PC-3 (cell line): ENCODE measurements around the gene RNF114. TPM values are rescaled to one million over a fixed set of nuclear protein-coding genes. Genes with fewer than 3 reads are reported as not detected.
A peak's percentile ranks its signal among the peaks of the same experiment; 100 is the strongest.

ENCODE experiments used
- ATAC-seq: fragments of 200-7000 bp; cut with Tn5 transposase; 2 replicates; pipeline ENCODE4 v1.9.1; 2020; ENCODE audit warnings: mild to moderate bottlenecking, moderate library complexity
- BruUV-seq: library from RNA; stranded (reverse); fragments of 400-500 nt; replicated peaks from 2 replicates; lab custom pipeline; 2021; lab: Mats Ljungman, UMichigan
- CTCF ChIA-PET: fragments of 300-600 bp; sonication (Branson Sonifier 250); formaldehyde crosslinking; loops from one replicate; lab custom pipeline; 2022; ENCODE audit warnings: antibody characterized with exemption; lab: Charles Lee
- POLR2A ChIA-PET: fragments of 300-600 bp; sonication (Branson Sonifier 250); formaldehyde crosslinking; loops from one replicate; lab custom pipeline; 2022; ENCODE audit warnings: antibody characterized with exemption; ENCODE audit not compliant: unreplicated experiment; lab: Charles Lee
- DNase-seq: peaks from one replicate; pipeline ENCODE4 v3.0.0-alpha.2; 2015
- H2AFZ ChIP-seq: fragments of 300-600 bp; sonication (generic); 2 replicates; pipeline ENCODE4 v1.6.0; 2016; ENCODE audit warnings: antibody characterized with exemption, low read length
- H3F3A ChIP-seq: fragments of 300-600 bp; sonication (generic); one replicate; pipeline ENCODE4 v1.6.0; 2017; ENCODE audit warnings: antibody characterized with exemption, low read length, control low read depth, mild to moderate bottlenecking; ENCODE audit not compliant: unreplicated experiment
- H3K27ac ChIP-seq: fragments of 300-600 bp; sonication (generic); 2 replicates; pipeline ENCODE4 v1.5.1; 2016; ENCODE audit warnings: mild to moderate bottlenecking, low read length
- H3K27me3 ChIP-seq: fragments of 300-600 bp; sonication (generic); 2 replicates; pipeline ENCODE4 v1.6.1; 2016; ENCODE audit warnings: low read length, mixed read lengths
- H3K36me3 ChIP-seq: fragments of 300-600 bp; sonication (generic); 2 replicates; pipeline ENCODE4 v1.6.1; 2016; ENCODE audit warnings: low read depth, mixed run types, low read length, mixed read lengths
- H3K4me1 ChIP-seq: fragments of 300-600 bp; sonication (generic); 2 replicates; pipeline ENCODE4 v1.5.1; 2016; ENCODE audit warnings: low read length; ENCODE audit not compliant: insufficient read depth
- H3K4me2 ChIP-seq: fragments of 300-600 bp; sonication (generic); 2 replicates; pipeline ENCODE4 v1.6.0; 2016; ENCODE audit warnings: low read length
- H3K4me3 ChIP-seq: fragments of 300-600 bp; sonication (generic); 2 replicates; pipeline ENCODE4 v1.5.1; 2016; ENCODE audit warnings: mild to moderate bottlenecking, low read length, mixed read lengths
- H3K79me2 ChIP-seq: fragments of 300-600 bp; sonication (generic); 2 replicates; pipeline ENCODE4 v1.6.1; 2017; ENCODE audit warnings: low read length, mixed read lengths
- H3K9ac ChIP-seq: fragments of 300-600 bp; sonication (generic); 2 replicates; pipeline ENCODE4 v1.6.0; 2016; ENCODE audit warnings: mild to moderate bottlenecking, low read length
- H3K9me2 ChIP-seq: fragments of 300-600 bp; sonication (generic); replicated peaks from 2 replicates; pipeline ENCODE4 v1.6.1; 2016; ENCODE audit warnings: mixed run types, low read length, mixed read lengths
- H3K9me3 ChIP-seq: fragments of 300-600 bp; sonication (generic); 2 replicates; pipeline ENCODE4 v1.6.1; 2016; ENCODE audit warnings: low read length, mixed read lengths
- H4K20me1 ChIP-seq: fragments of 300-600 bp; sonication (generic); 2 replicates; pipeline ENCODE4 v1.6.1; 2016; ENCODE audit warnings: low read length, mixed read lengths
- EZH2 ChIP-seq: fragments of 300-600 bp; sonication (generic); IDR thresholded peaks from one replicate; pipeline ENCODE4 v1.6.1; 2017; ENCODE audit warnings: antibody characterized with exemption, mild to moderate bottlenecking, low read length; ENCODE audit not compliant: unreplicated experiment
- EZH2phosphoT487 ChIP-seq: fragments of 300-600 bp; sonication (generic); IDR thresholded peaks from 2 replicates; pipeline ENCODE4 v1.6.1; 2018; ENCODE audit warnings: mild to moderate bottlenecking, antibody characterized with exemption, low read length, borderline replicate concordance
- intact Hi-C: fragments of 100-400 bp; cut with micrococcal nuclease; formaldehyde crosslinking; loops from 2 replicates; pipeline ENCODE4 v1.9.0; 2023
- total RNA-seq: library from RNA; depleted of rRNA; stranded (reverse); fragments of >200 nt; gene quantifications from 2 replicates; pipeline ENCODE4 v1.2.3, GENCODE V29; 2014
- TF ChIP-seq, protein P1 (sequence below): fragments of 300-600 bp; sonication (generic); conservative IDR thresholded peaks from 2 replicates; pipeline ENCODE4 v1.5.1; 2017; ENCODE audit warnings: antibody characterized with exemption, low read depth, mild to moderate bottlenecking, low read length

Gene RNF114
- total RNA-seq, 1 experiment from 2014 or later: 133 TPM

GRCh38 chr20:49916146-49917002, 19.8 kb upstream of the RNF114 start:
- POLR2A ChIA-PET: interaction anchor here (0.6 to 1.3 kb wide), 6 partner anchors 16 to 856 kb away, joined by 3 to 25 read pairs (median 4); no protein-coding TSS in a partner anchor
- CTCF ChIA-PET: interaction anchor here (0.6 to 1.5 kb wide), 5 partner anchors 16 to 375 kb away, joined by 3 to 5 read pairs (median 3); no protein-coding TSS in a partner anchor
- Histone ChIP-seq H3K4me3 (peak overlapping the region; percentile 81), H3K27me3 (no peaks in the 10 kb centered on the region), H2AFZ (peak overlapping the region; percentile 98), H3K27ac (peak overlapping the region; percentile 96), H3K4me2 (peak overlapping the region; percentile 98), H3K4me1 (peaks cover 23% of the 10 kb centered on the region), H3K36me3 (no peaks in the 10 kb centered on the region), H3F3A (no peaks in the 10 kb centered on the region), H3K9me2 (no peaks in the 10 kb centered on the region), H3K9ac (peak overlapping the region; percentile 96), H3K79me2 (peaks cover 45% of the 10 kb centered on the region), H4K20me1 (peaks cover 18% of the 10 kb centered on the region), H3K9me3 (no peaks in the 10 kb centered on the region)
- DNase-seq (peak; percentile 95), ATAC-seq (peak; percentile 55)
- intact Hi-C loops: loop anchor here (1.0 kb wide), 1 partner anchor 12 kb away; no protein-coding TSS in a partner anchor
- TF ChIP-seq EZH2phosphoT487: no peak
- no peak for TF ChIP-seq EZH2
- TF ChIP-seq, protein P1, sequence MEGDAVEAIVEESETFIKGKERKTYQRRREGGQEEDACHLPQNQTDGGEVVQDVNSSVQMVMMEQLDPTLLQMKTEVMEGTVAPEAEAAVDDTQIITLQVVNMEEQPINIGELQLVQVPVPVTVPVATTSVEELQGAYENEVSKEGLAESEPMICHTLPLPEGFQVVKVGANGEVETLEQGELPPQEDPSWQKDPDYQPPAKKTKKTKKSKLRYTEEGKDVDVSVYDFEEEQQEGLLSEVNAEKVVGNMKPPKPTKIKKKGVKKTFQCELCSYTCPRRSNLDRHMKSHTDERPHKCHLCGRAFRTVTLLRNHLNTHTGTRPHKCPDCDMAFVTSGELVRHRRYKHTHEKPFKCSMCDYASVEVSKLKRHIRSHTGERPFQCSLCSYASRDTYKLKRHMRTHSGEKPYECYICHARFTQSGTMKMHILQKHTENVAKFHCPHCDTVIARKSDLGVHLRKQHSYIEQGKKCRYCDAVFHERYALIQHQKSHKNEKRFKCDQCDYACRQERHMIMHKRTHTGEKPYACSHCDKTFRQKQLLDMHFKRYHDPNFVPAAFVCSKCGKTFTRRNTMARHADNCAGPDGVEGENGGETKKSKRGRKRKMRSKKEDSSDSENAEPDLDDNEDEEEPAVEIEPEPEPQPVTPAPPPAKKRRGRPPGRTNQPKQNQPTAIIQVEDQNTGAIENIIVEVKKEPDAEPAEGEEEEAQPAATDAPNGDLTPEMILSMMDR: no peak
- no TSS peak for BruUV-seq

GRCh38 chr20:49918446-49918845, 17.8 kb upstream of the RNF114 start:
- DNase-seq (no peak), ATAC-seq (no peak)
- no peaks in the 10 kb centered on the region for H3K27me3 ChIP-seq
- no peak overlapping the region for H3K27ac ChIP-seq
- no peak overlapping the region for H3K4me2 ChIP-seq
- no TSS peak for BruUV-seq
- H3F3A ChIP-seq: no peaks in the 10 kb centered on the region
- ChIA-PET CTCF (no interaction called here), POLR2A (no interaction called here)
- no peaks in the 10 kb centered on the region for H3K9me2 ChIP-seq
- intact Hi-C loops: no loop called here
- no peak overlapping the region for H3K4me3 ChIP-seq
- H2AFZ ChIP-seq: no peak overlapping the region
- H3K9ac ChIP-seq: no peak overlapping the region
- H3K79me2 ChIP-seq: peaks cover 24% of the 10 kb centered on the region
- H4K20me1 ChIP-seq: peaks cover 12% of the 10 kb centered on the region
- no peaks in the 10 kb centered on the region for H3K9me3 ChIP-seq
- H3K36me3 ChIP-seq: no peaks in the 10 kb centered on the region
- peaks cover 21% of the 10 kb centered on the region for H3K4me1 ChIP-seq
- TF ChIP-seq EZH2: no peak
- TF ChIP-seq EZH2phosphoT487: no peak
- TF ChIP-seq, protein P1: no peak

DNA sequence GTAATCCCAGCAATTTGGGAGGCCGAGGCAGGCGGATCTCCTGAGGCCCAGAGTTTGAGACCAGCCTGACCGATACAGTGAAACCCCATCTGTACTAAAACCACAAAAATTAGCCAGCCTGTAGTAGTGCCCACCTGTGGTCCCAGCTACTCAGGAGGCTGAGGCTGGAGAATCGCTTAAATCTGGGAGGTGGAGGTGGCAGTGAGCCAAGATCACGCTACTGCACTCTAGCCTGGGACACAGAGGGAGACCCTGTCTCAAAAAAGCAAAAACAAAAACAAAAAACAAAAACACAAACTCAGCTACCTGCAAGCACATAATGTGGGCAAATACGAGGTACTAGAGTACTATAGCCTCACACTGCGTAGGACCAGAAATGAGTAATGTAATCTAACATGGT, 17.2 kb upstream of the RNF114 start:
- Histone ChIP-seq H3K9me2 (no peaks in the 10 kb centered on the region), H3K4me1 (peaks cover 16% of the 10 kb centered on the region), H3K36me3 (no peaks in the 10 kb centered on the region), H2AFZ (no peak overlapping the region), H3F3A (no peaks in the 10 kb centered on the region), H3K9ac (no peak overlapping the region), H4K20me1 (peaks cover 7% of the 10 kb centered on the region), H3K9me3 (no peaks in the 10 kb centered on the region), H3K4me2 (no peak overlapping the region), H3K27ac (no peak overlapping the region), H3K4me3 (no peak overlapping the region), H3K27me3 (no peaks in the 10 kb centered on the region), H3K79me2 (peaks cover 19% of the 10 kb centered on the region)
- intact Hi-C loops: no loop called here
- TF ChIP-seq EZH2phosphoT487: no peak
- TF ChIP-seq EZH2: no peak
- TF ChIP-seq, protein P1: no peak
- no peak for DNase-seq
- no TSS peak for BruUV-seq
- ChIA-PET POLR2A (no interaction called here), CTCF (interaction anchor here (0.5 kb wide), 1 partner anchor 311 kb away, joined by 3 read pairs; no protein-coding TSS in a partner anchor)
- ATAC-seq: no peak
